Effector memory CD8-positive, alpha-beta T cell (primary cell): ENCODE data around the gene DNAJC13.
"Not testable (repeated sequence)": the region's sequence is repeated elsewhere in the genome, so short reads cannot be mapped to it uniquely, and the experiment has no call there.

Experiments used
- ATAC-seq: fragments of 150-1000 bp; cut with Tn5 transposase; replicated peaks from 2 replicates; pipeline ENCODE4 v1.10.0; 2021; ENCODE audit warnings: mild to moderate bottlenecking, moderate library complexity
- DNase-seq, 3 experiments: peaks; one replicate each; pipeline ENCODE4 v3.0.0; 2021
- H3K27ac Mint-ChIP-seq, 2 donors: one replicate each; pipeline ENCODE4 v1.8.0; 2022; ENCODE audit warnings: mild to moderate bottlenecking in 2 of 2, mixed read lengths in 2 of 2, moderate library complexity in 2 of 2
- H3K27me3 Mint-ChIP-seq, 2 donors: one replicate each; pipeline ENCODE4 v1.8.0; 2022; ENCODE audit warnings: mixed read lengths in 2 of 2
- H3K36me3 Mint-ChIP-seq: one replicate; pipeline ENCODE4 v1.8.0; 2022; ENCODE audit warnings: mild to moderate bottlenecking, moderate library complexity, mixed read lengths; ENCODE audit not compliant: insufficient read depth
- H3K4me1 Mint-ChIP-seq, 2 donors: one replicate each; pipeline ENCODE4 v1.8.0; 2022; ENCODE audit warnings: low read depth in 2 of 2, mixed read lengths in 2 of 2
- H3K4me3 Mint-ChIP-seq, 2 donors: one replicate each; pipeline ENCODE4 v1.8.0; 2022; ENCODE audit warnings: mild to moderate bottlenecking in 2 of 2, mixed read lengths in 2 of 2, moderate library complexity in 2 of 2
- H3K9me3 Mint-ChIP-seq, 2 donors: one replicate each; pipeline ENCODE4 v1.8.0; 2022; ENCODE audit warnings: mixed read lengths in 2 of 2

The DNAJC13 gene

GRCh38 chr3:132544130-132544529, 126.8 kb downstream of the DNAJC13 start:
- no peak for ATAC-seq
- no peaks in the 10 kb centered on the region for H3K4me1 Mint-ChIP-seq
- no peak for DNase-seq
- peaks cover 14% of the 10 kb centered on the region for H3K36me3 Mint-ChIP-seq
- H3K4me3 Mint-ChIP-seq: no peak overlapping the region
- H3K9me3 Mint-ChIP-seq: no peaks in the 10 kb centered on the region
- peak overlapping the region in 1 of 2 donors; percentile 55 for H3K27ac Mint-ChIP-seq
- H3K27me3 Mint-ChIP-seq: no peaks in the 10 kb centered on the region

DNA sequence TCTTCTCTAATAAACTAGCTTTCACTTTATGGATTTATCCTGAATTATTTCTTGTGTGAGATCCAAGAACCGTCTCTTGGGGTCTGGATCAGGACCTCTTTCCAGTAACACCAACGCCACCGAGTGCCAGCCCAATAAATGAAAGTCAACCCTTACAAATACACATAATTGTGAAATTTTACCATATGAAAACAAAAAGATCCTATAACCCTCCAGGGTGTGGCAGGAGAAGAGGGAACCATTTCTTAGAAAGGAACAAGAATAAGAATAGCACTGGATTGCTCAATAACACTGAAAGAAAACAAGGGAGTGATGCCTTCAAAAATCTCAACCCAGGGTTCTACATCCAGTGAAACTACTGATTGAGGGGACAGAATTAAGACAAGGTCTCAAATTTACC, 128.2 kb downstream of the DNAJC13 start:
- DNase-seq: no peak
- H3K27ac Mint-ChIP-seq: no peak overlapping the region
- peaks cover 2% of the 10 kb centered on the region for H3K36me3 Mint-ChIP-seq
- no peaks in the 10 kb centered on the region for H3K27me3 Mint-ChIP-seq
- no peak for ATAC-seq
- H3K9me3 Mint-ChIP-seq: no peaks in the 10 kb centered on the region
- no peak overlapping the region for H3K4me3 Mint-ChIP-seq
- peaks cover 3 to 7% of the 10 kb centered on the region in 2 donors for H3K4me1 Mint-ChIP-seq

DNA sequence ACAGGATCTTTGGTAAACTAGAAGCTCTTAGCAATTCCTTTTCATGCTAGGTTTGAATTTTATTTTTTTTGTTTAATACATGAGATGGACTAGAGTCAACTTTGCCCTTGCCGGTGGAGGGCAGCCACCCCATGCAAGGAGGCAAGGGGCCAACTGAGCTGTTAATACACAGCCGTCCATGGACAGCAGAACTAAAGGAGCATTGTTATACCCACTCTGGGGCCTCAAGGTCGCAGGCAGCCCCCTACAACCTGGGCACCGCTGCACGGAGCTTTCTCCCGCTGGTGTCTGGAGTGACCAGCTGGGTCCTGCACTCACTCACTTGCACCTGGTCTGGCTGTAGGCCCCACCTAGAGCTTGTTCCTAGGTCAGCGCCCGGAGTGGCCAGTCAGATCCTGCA, 131.9 kb downstream of the DNAJC13 start:
- no peaks in the 10 kb centered on the region for H3K27me3 Mint-ChIP-seq
- ATAC-seq (no peak), DNase-seq (no peak)
- no peak overlapping the region for H3K27ac Mint-ChIP-seq
- no peak overlapping the region for H3K4me3 Mint-ChIP-seq
- H3K4me1 Mint-ChIP-seq: peaks cover 4 to 7% of the 10 kb centered on the region in 2 donors
- H3K9me3 Mint-ChIP-seq: no peaks in the 10 kb centered on the region
- no peaks in the 10 kb centered on the region for H3K36me3 Mint-ChIP-seq

GRCh38 chr3:132549890-132550578, 132.7 kb downstream of the DNAJC13 start:
- ATAC-seq: no peak

GRCh38 chr3:132550579-132551305, 133.4 kb downstream of the DNAJC13 start:
- no peaks in the 10 kb centered on the region for H3K27me3 Mint-ChIP-seq
- ATAC-seq: no peak
- no peaks in the 10 kb centered on the region for H3K9me3 Mint-ChIP-seq
- DNase-seq: no peak
- peaks cover 4 to 7% of the 10 kb centered on the region in 2 donors for H3K4me1 Mint-ChIP-seq
- no peaks in the 10 kb centered on the region for H3K36me3 Mint-ChIP-seq
- no peak overlapping the region for H3K4me3 Mint-ChIP-seq
- peak overlapping the region in 1 of 2 donors; percentile 11 for H3K27ac Mint-ChIP-seq

More at GRCh38 chr3:132549890-132550578, 132.7 kb downstream of the DNAJC13 start:
- Mint-ChIP-seq H3K9me3 (no peaks in the 10 kb centered on the region), H3K4me3 (no peak overlapping the region), H3K4me1 (peaks cover 4 to 7% of the 10 kb centered on the region in 2 donors), H3K27me3 (no peaks in the 10 kb centered on the region), H3K27ac (peak overlapping the region in 1 of 2 donors; percentile 33), H3K36me3 (no peaks in the 10 kb centered on the region)
- DNase-seq: no peak

DNA sequence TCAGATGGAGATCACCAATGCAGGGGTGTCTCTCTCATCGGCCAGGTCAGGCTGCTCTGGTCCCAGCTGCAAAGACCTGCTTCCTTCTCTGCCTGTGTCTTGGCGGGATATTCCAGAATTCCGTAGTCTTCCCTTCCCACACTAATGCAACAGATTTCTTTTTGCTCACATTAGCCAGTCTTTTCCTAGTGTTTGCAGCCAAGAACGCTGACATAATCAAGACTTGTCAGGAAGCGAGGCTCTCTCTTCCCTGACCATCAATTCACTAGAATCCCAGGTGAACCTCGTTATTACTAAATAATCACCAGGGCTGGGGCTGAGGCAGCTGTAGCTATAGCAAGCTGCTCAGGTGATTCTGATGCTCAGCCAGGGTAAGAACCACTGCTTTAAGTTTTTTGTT, 136.5 kb downstream of the DNAJC13 start:
- peaks cover 4 to 7% of the 10 kb centered on the region in 2 donors for H3K4me1 Mint-ChIP-seq
- no peaks in the 10 kb centered on the region for H3K9me3 Mint-ChIP-seq
- H3K4me3 Mint-ChIP-seq: no peak overlapping the region
- ATAC-seq: no peak
- H3K36me3 Mint-ChIP-seq: no peaks in the 10 kb centered on the region
- DNase-seq: no peak
- H3K27me3 Mint-ChIP-seq: no peaks in the 10 kb centered on the region
- H3K27ac Mint-ChIP-seq: no peak overlapping the region

- H3K9me3 Mint-ChIP-seq: no peaks in the 10 kb centered on the region
- ATAC-seq (no peak), DNase-seq (no peak)
- H3K27ac Mint-ChIP-seq: peak overlapping the region in 1 of 2 donors; percentile 5
- H3K36me3 Mint-ChIP-seq: no peaks in the 10 kb centered on the region
- H3K4me1 Mint-ChIP-seq: peaks cover 4 to 7% of the 10 kb centered on the region in 2 donors
- H3K27me3 Mint-ChIP-seq: no peaks in the 10 kb centered on the region
- no peak overlapping the region for H3K4me3 Mint-ChIP-seq
Observed at GRCh38 chr3:132554437-132554836, 137.1 kb downstream of the DNAJC13 start.

DNA sequence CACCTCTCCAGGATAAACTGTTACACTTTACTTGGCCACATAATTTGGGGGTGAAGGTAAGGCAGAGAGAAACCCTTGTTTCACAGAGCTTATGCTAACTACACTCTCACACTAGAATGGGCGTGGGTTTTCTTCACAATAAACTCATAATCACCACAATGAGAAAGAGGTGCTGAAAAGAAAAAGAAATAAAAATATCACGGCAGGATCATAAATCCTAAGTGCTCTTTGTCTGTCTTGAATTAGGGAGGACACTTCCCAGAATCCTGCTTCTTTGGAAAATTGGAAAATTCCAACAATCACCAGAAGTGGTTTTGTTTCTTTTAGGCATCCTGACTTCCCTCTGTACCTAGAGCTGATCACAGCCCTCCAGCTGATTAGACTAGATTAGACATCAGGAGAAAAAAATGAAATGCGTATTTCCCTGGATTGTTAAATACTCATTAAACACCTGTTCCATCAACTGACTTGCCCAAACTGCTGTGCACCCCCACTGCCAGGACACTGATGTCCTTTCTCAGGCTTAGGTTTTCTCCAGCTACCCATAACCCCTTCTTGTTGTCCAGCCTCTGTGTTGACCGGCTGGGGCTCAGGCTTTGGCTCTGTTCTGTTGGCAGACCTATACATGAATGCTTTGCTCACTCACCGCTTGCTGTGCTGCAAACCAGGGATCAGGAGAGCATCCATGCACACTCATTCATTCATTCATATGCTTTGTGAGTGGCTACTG, 138.2 kb downstream of the DNAJC13 start:
- Mint-ChIP-seq H3K27ac (no peak overlapping the region), H3K9me3 (no peaks in the 10 kb centered on the region), H3K4me3 (no peak overlapping the region), H3K27me3 (no peaks in the 10 kb centered on the region), H3K36me3 (no peaks in the 10 kb centered on the region), H3K4me1 (peaks cover 0 to under 1% of the 10 kb centered on the region in 2 donors)
- DNase-seq (no peak), ATAC-seq (no peak)

- H3K9me3 Mint-ChIP-seq, H3K4me1 Mint-ChIP-seq, DNase-seq, H3K4me3 Mint-ChIP-seq, H3K27ac Mint-ChIP-seq, H3K36me3 Mint-ChIP-seq, H3K27me3 Mint-ChIP-seq, ATAC-seq: not testable (repeated sequence)
Observed at GRCh38 chr3:132556036-132556386, 138.7 kb downstream of the DNAJC13 start.

GRCh38 chr3:132556508-132557159, 139.3 kb downstream of the DNAJC13 start:
- H3K4me3 Mint-ChIP-seq: no peak overlapping the region
- no peak for ATAC-seq
- H3K27ac Mint-ChIP-seq: no peak overlapping the region

DNA sequence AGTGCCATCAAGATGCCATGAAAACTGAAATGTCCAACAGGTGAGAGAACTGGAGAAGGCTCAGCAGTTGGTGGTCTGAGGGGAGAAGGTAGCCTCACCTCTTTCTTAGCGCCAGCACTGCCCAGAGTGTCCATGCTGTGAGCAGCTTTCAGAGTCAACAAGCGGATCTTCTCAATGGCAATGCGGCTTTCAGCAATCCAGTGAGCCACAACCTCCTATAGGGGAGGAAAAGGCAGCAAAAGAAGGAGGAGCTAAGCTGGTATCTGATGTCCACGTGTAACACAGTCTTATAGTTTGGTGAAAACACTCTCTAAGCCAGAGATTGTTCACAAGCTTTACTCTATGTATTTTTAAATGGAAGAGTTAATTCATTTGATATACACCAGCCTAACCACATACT, 143.7 kb downstream of the DNAJC13 start:
- no peaks in the 10 kb centered on the region for H3K4me1 Mint-ChIP-seq
- H3K9me3 Mint-ChIP-seq: no peaks in the 10 kb centered on the region
- H3K27me3 Mint-ChIP-seq: no peaks in the 10 kb centered on the region
- no peak for DNase-seq
- H3K4me3 Mint-ChIP-seq: no peak overlapping the region
- H3K27ac Mint-ChIP-seq: no peak overlapping the region
- no peak for ATAC-seq
- H3K36me3 Mint-ChIP-seq: peaks cover 3% of the 10 kb centered on the region

More at GRCh38 chr3:132556508-132557159, 139.3 kb downstream of the DNAJC13 start:
- DNase-seq: no peak
- no peaks in the 10 kb centered on the region for H3K36me3 Mint-ChIP-seq
- H3K9me3 Mint-ChIP-seq: no peaks in the 10 kb centered on the region
- H3K27me3 Mint-ChIP-seq: no peaks in the 10 kb centered on the region
- H3K4me1 Mint-ChIP-seq: no peaks in the 10 kb centered on the region

- DNase-seq (no peak), ATAC-seq (no peak)
- Mint-ChIP-seq H3K36me3 (peaks cover 3% of the 10 kb centered on the region), H3K27ac (no peak overlapping the region), H3K4me3 (no peak overlapping the region), H3K27me3 (no peaks in the 10 kb centered on the region), H3K4me1 (no peaks in the 10 kb centered on the region), H3K9me3 (no peaks in the 10 kb centered on the region)
Observed at GRCh38 chr3:132563420-132564069, 146.2 kb downstream of the DNAJC13 start.

- no peak overlapping the region for H3K27ac Mint-ChIP-seq
- DNase-seq: no peak
- no peak for ATAC-seq
- H3K4me1 Mint-ChIP-seq: no peaks in the 10 kb centered on the region
- peaks cover 3% of the 10 kb centered on the region for H3K36me3 Mint-ChIP-seq
- no peak overlapping the region for H3K4me3 Mint-ChIP-seq
- H3K27me3 Mint-ChIP-seq: no peaks in the 10 kb centered on the region
- no peaks in the 10 kb centered on the region for H3K9me3 Mint-ChIP-seq
Observed at GRCh38 chr3:132564070-132564465, 146.8 kb downstream of the DNAJC13 start.
